22Rv1 (cell line): Measurements from ENCODE around the gene FKBP2.
A peak's percentile ranks its signal among the peaks of the same experiment; 100 is the strongest.

Experiments
- H3K27ac ChIP-seq: fragments of 450-650 bp; 2 replicates; pipeline ENCODE4 v1.5.1; 2017
- CTCF ChIP-seq: fragments of 450-650 bp; IDR thresholded peaks from 2 replicates; pipeline ENCODE4 v1.5.1; 2017; ENCODE audit warnings: mild to moderate bottlenecking
- ZFX ChIP-seq: fragments of 450-650 bp; IDR thresholded peaks from 2 replicates; pipeline ENCODE4 v1.6.1; 2017; ENCODE audit warnings: antibody characterized with exemption, borderline replicate concordance

Gene FKBP2

GRCh38 chr11:64266339-64266738, 25.4 kb downstream of the FKBP2 start:
- peak overlapping the region; percentile 99 for H3K27ac ChIP-seq
- TF ChIP-seq CTCF (no peak), ZFX (no peak)

- peak overlapping the region; percentile 99 for H3K27ac ChIP-seq
- no peak for TF ChIP-seq CTCF
Measured at GRCh38 chr11:64267207-64267945, 26.5 kb downstream of the FKBP2 start.

GRCh38 chr11:64268025-64268892, 27.4 kb downstream of the FKBP2 start:
- TF ChIP-seq CTCF (no peak), ZFX (no peak)
- peak overlapping the region; percentile 99 for H3K27ac ChIP-seq

DNA sequence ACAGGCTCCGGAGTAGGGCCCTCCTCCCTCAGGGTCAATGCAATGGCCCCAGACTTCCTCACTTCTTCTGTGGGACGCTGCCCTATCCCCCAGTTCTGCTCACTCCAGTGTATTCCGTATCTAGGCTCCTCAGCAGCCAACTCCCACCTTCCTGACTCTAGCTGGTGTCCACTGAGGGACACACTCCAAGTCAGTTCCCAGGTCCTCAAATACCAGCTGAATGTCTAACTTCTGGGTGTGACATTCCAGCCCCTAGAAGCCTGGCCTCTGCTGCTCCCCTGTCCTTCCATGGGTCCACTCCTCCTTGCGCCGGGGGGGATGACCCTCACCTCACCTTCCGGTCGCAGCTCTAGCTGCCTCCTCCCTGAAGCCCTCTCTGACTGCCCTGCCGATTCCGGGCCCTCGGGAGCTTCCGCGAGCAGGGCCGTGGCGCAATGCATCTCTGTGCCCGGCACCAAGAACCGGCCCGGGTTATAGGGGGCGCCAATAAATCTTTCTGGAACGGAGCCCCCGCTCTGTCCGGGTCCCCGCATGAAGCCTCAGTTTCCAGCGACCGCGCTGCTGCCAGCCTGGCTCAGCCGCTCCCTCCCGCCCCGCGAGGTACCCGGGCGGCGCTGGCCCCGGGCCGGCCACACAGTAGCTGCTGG, 28.1 kb downstream of the FKBP2 start:
- TF ChIP-seq CTCF (peak; percentile 17; the same call in 1 of the 2 replicates), ZFX (no peak)
- peak overlapping the region; percentile 99 for H3K27ac ChIP-seq

- H3K27ac ChIP-seq: peak overlapping the region; percentile 99
- TF ChIP-seq CTCF: no peak
- TF ChIP-seq ZFX: no peak
Measured at GRCh38 chr11:64269540-64270220, 28.8 kb downstream of the FKBP2 start.

- no peak overlapping the region for H3K27ac ChIP-seq
Measured at GRCh38 chr11:64275031-64275800, 34.3 kb downstream of the FKBP2 start.

More at GRCh38 chr11:64275031-64275800, 34.3 kb downstream of the FKBP2 start:
- TF ChIP-seq ZFX (no peak), CTCF (no peak)
